Activated naive CD8-positive, alpha-beta T cell treated with anti-CD3 and anti-CD28 coated beads for 36 hours (primary cell): Measurements from ENCODE around the gene APBA1. TPM values are rescaled to one million over a fixed set of nuclear protein-coding genes. Genes with fewer than 3 reads are reported as not detected.
"Not testable (repeated sequence)": the region's sequence is repeated elsewhere in the genome, so short reads cannot be mapped to it uniquely, and the experiment has no call there.

Source experiments
- DNase-seq: peaks from one replicate; pipeline ENCODE4 v3.0.0; 2021
- H3K27ac Mint-ChIP-seq: one replicate; pipeline ENCODE4 v1.8.0; 2022; ENCODE audit warnings: mild to moderate bottlenecking, moderate library complexity, mixed read lengths
- H3K27me3 Mint-ChIP-seq: one replicate; pipeline ENCODE4 v1.8.0; 2022; ENCODE audit warnings: mild to moderate bottlenecking, mixed read lengths
- H3K36me3 Mint-ChIP-seq: one replicate; pipeline ENCODE4 v1.8.0; 2021; ENCODE audit warnings: mild to moderate bottlenecking, mixed read lengths
- H3K4me1 Mint-ChIP-seq: one replicate; pipeline ENCODE4 v1.8.0; 2021; ENCODE audit warnings: mixed read lengths
- H3K4me3 Mint-ChIP-seq: one replicate; pipeline ENCODE4 v1.8.0; 2022; ENCODE audit warnings: mild to moderate bottlenecking, moderate library complexity, mixed read lengths
- H3K9me3 Mint-ChIP-seq: one replicate; pipeline ENCODE4 v1.8.0; 2022; ENCODE audit warnings: mixed read lengths
- total RNA-seq, 2 experiments: library from RNA; stranded (reverse); gene quantifications; one replicate each; pipeline ENCODE4 v1.2.3, GENCODE V29; 2021

The APBA1 gene
- total RNA-seq, 2 experiments from 2014 or later, result 0.08 to 0.23 TPM

GRCh38 chr9:69603656-69604055 is 68.5 kb downstream of the APBA1 start:
- no peak overlapping the region for H3K27ac Mint-ChIP-seq
- no peaks in the 10 kb centered on the region for H3K4me1 Mint-ChIP-seq
- H3K36me3 Mint-ChIP-seq, result no peaks in the 10 kb centered on the region
- no peak overlapping the region for H3K4me3 Mint-ChIP-seq
- DNase-seq, result no peak
- peaks cover 6% of the 10 kb centered on the region for H3K27me3 Mint-ChIP-seq
- peaks cover 3% of the 10 kb centered on the region for H3K9me3 Mint-ChIP-seq

- no peak for DNase-seq
- Mint-ChIP-seq H3K36me3 (no peaks in the 10 kb centered on the region), H3K27ac (no peak overlapping the region), H3K4me1 (no peaks in the 10 kb centered on the region), H3K4me3 (no peak overlapping the region), H3K27me3 (peaks cover 7% of the 10 kb centered on the region), H3K9me3 (peaks cover 3% of the 10 kb centered on the region)
Observed at GRCh38 chr9:69602773-69603172, 69.4 kb downstream of the APBA1 start.

GRCh38 chr9:69601698-69602097 is 70.5 kb downstream of the APBA1 start:
- H3K4me3 Mint-ChIP-seq, result no peak overlapping the region
- no peaks in the 10 kb centered on the region for H3K36me3 Mint-ChIP-seq
- H3K9me3 Mint-ChIP-seq, result peaks cover 2% of the 10 kb centered on the region
- no peak overlapping the region for H3K27ac Mint-ChIP-seq
- H3K4me1 Mint-ChIP-seq, result no peaks in the 10 kb centered on the region
- peaks cover 7% of the 10 kb centered on the region for H3K27me3 Mint-ChIP-seq
- DNase-seq, result no peak

GRCh38 chr9:69600314-69601047 is 71.7 kb downstream of the APBA1 start:
- peaks cover 2% of the 10 kb centered on the region for H3K9me3 Mint-ChIP-seq
- DNase-seq, result no peak
- no peak overlapping the region for H3K4me3 Mint-ChIP-seq
- no peak overlapping the region for H3K27ac Mint-ChIP-seq
- H3K36me3 Mint-ChIP-seq, result no peaks in the 10 kb centered on the region
- H3K4me1 Mint-ChIP-seq, result no peaks in the 10 kb centered on the region
- H3K27me3 Mint-ChIP-seq, result peaks cover 7% of the 10 kb centered on the region

GRCh38 chr9:69599232-69599971 is 72.8 kb downstream of the APBA1 start:
- DNase-seq, result no peak
- peaks cover 2% of the 10 kb centered on the region for H3K9me3 Mint-ChIP-seq
- no peak overlapping the region for H3K4me3 Mint-ChIP-seq
- H3K4me1 Mint-ChIP-seq, result no peaks in the 10 kb centered on the region
- no peak overlapping the region for H3K27ac Mint-ChIP-seq
- H3K36me3 Mint-ChIP-seq, result no peaks in the 10 kb centered on the region
- H3K27me3 Mint-ChIP-seq, result peaks cover 7% of the 10 kb centered on the region

GRCh38 chr9:69596906-69597305 is 75.3 kb downstream of the APBA1 start:
- H3K4me3 Mint-ChIP-seq, H3K36me3 Mint-ChIP-seq, DNase-seq, H3K27ac Mint-ChIP-seq, H3K9me3 Mint-ChIP-seq, H3K4me1 Mint-ChIP-seq: not testable (repeated sequence)
- peaks cover 11% of the 10 kb centered on the region for H3K27me3 Mint-ChIP-seq

- Mint-ChIP-seq H3K27me3 (peaks cover 8% of the 10 kb centered on the region), H3K36me3 (no peaks in the 10 kb centered on the region), H3K4me3 (no peak overlapping the region), H3K4me1 (no peaks in the 10 kb centered on the region), H3K27ac (no peak overlapping the region), H3K9me3 (no peaks in the 10 kb centered on the region)
- DNase-seq, result no peak
Observed at GRCh38 chr9:69594180-69594579, 78.0 kb downstream of the APBA1 start.

- Mint-ChIP-seq H3K4me1 (no peaks in the 10 kb centered on the region), H3K4me3 (no peak overlapping the region), H3K27me3 (peaks cover 6% of the 10 kb centered on the region), H3K36me3 (no peaks in the 10 kb centered on the region), H3K9me3 (no peaks in the 10 kb centered on the region), H3K27ac (no peak overlapping the region)
- no peak for DNase-seq
Observed at GRCh38 chr9:69593756-69594155, 78.4 kb downstream of the APBA1 start.

GRCh38 chr9:69593301-69593700 is 78.9 kb downstream of the APBA1 start:
- H3K36me3 Mint-ChIP-seq, result no peaks in the 10 kb centered on the region
- no peak overlapping the region for H3K27ac Mint-ChIP-seq
- H3K27me3 Mint-ChIP-seq, result peaks cover 5% of the 10 kb centered on the region
- H3K9me3 Mint-ChIP-seq, result no peaks in the 10 kb centered on the region
- no peak overlapping the region for H3K4me3 Mint-ChIP-seq
- no peaks in the 10 kb centered on the region for H3K4me1 Mint-ChIP-seq
- DNase-seq, result no peak

- DNase-seq, result no peak
- Mint-ChIP-seq H3K36me3 (no peaks in the 10 kb centered on the region), H3K9me3 (no peaks in the 10 kb centered on the region), H3K4me3 (no peak overlapping the region), H3K27me3 (peaks cover 9% of the 10 kb centered on the region), H3K4me1 (no peaks in the 10 kb centered on the region), H3K27ac (no peak overlapping the region)
Observed at GRCh38 chr9:69590266-69590665, 81.9 kb downstream of the APBA1 start.

- H3K27ac Mint-ChIP-seq, result no peak overlapping the region
- no peaks in the 10 kb centered on the region for H3K9me3 Mint-ChIP-seq
- DNase-seq, result no peak
- no peak overlapping the region for H3K4me3 Mint-ChIP-seq
- no peaks in the 10 kb centered on the region for H3K36me3 Mint-ChIP-seq
- no peaks in the 10 kb centered on the region for H3K4me1 Mint-ChIP-seq
- peaks cover 9% of the 10 kb centered on the region for H3K27me3 Mint-ChIP-seq
Observed at GRCh38 chr9:69589156-69589555, 83.0 kb downstream of the APBA1 start.

GRCh38 chr9:69585571-69585970 is 86.6 kb downstream of the APBA1 start:
- Mint-ChIP-seq H3K4me3 (no peak overlapping the region), H3K27ac (no peak overlapping the region), H3K9me3 (no peaks in the 10 kb centered on the region), H3K36me3 (no peaks in the 10 kb centered on the region), H3K4me1 (no peaks in the 10 kb centered on the region), H3K27me3 (peaks cover 5% of the 10 kb centered on the region)
- no peak for DNase-seq

- no peaks in the 10 kb centered on the region for H3K36me3 Mint-ChIP-seq
- H3K9me3 Mint-ChIP-seq, result no peaks in the 10 kb centered on the region
- no peak overlapping the region for H3K4me3 Mint-ChIP-seq
- no peaks in the 10 kb centered on the region for H3K4me1 Mint-ChIP-seq
- peaks cover 5% of the 10 kb centered on the region for H3K27me3 Mint-ChIP-seq
- no peak overlapping the region for H3K27ac Mint-ChIP-seq
- no peak for DNase-seq
Observed at GRCh38 chr9:69584759-69585158, 87.4 kb downstream of the APBA1 start.

GRCh38 chr9:69583645-69584234 is 88.4 kb downstream of the APBA1 start:
- H3K4me1 Mint-ChIP-seq, result no peaks in the 10 kb centered on the region
- no peak overlapping the region for H3K27ac Mint-ChIP-seq
- H3K27me3 Mint-ChIP-seq, result peaks cover 5% of the 10 kb centered on the region
- H3K4me3 Mint-ChIP-seq, result no peak overlapping the region
- DNase-seq, result no peak
- no peaks in the 10 kb centered on the region for H3K9me3 Mint-ChIP-seq
- no peaks in the 10 kb centered on the region for H3K36me3 Mint-ChIP-seq

- Mint-ChIP-seq H3K27me3 (no peaks in the 10 kb centered on the region), H3K27ac (no peak overlapping the region), H3K4me3 (no peak overlapping the region), H3K4me1 (no peaks in the 10 kb centered on the region), H3K36me3 (no peaks in the 10 kb centered on the region), H3K9me3 (no peaks in the 10 kb centered on the region)
- no peak for DNase-seq
Observed at GRCh38 chr9:69582544-69583297, 89.5 kb downstream of the APBA1 start.
